ENCODE measurements around the gene PPID.
A peak's percentile ranks its signal among the peaks of the same experiment; 100 is the strongest.
"Not testable (repeated sequence)": the region's sequence is repeated elsewhere in the genome, so short reads cannot be mapped to it uniquely, and the experiment has no call there.

Gene PPID

GRCh38 chr4:158722917-158723793 lies at the start of gene PPID:
Gene PPID, minus strand, starts transcription at chr4:158723396. Its CDS starts 108 bp downstream, at chr4:158723288.
- DNase-seq = peak; percentile 88

GRCh38 chr4:158771776-158772175 lies 48.6 kb upstream of the PPID start:
- DNase-seq = no peak

GRCh38 chr4:158770671-158771070 lies 47.5 kb upstream of the PPID start:
- DNase-seq = no peak

- peak; percentile 78 for DNase-seq
These were observed 46.2 kb upstream of the PPID start for GRCh38 chr4:158769175-158769921.

- peak; percentile 82 for DNase-seq
These were observed 45.5 kb upstream of the PPID start, which contains the start of gene FNIP2 for GRCh38 chr4:158768555-158769174. Gene FNIP2, plus strand, starts transcription at chr4:158769026. Its CDS starts 187 bp downstream, at chr4:158769213.

GRCh38 chr4:158767451-158767850 lies 44.3 kb upstream of the PPID start:
- DNase-seq = peak; percentile 43

- peak; percentile 79 for DNase-seq
These were observed 43.3 kb upstream of the PPID start for GRCh38 chr4:158766434-158767044.

- DNase-seq = no peak
These were observed 40.3 kb upstream of the PPID start for GRCh38 chr4:158763462-158763861.

GRCh38 chr4:158762553-158762952 lies 39.4 kb upstream of the PPID start:
- no peak for DNase-seq

- DNase-seq = no peak
These were observed 37.7 kb upstream of the PPID start for GRCh38 chr4:158760866-158761265.

GRCh38 chr4:158759539-158759938 lies 36.3 kb upstream of the PPID start:
- DNase-seq = not testable (repeated sequence)

GRCh38 chr4:158758703-158759102 lies 35.5 kb upstream of the PPID start:
- no peak for DNase-seq

GRCh38 chr4:158758142-158758541 lies 34.9 kb upstream of the PPID start:
- DNase-seq = no peak

GRCh38 chr4:158756588-158756987 lies 33.4 kb upstream of the PPID start:
- no peak for DNase-seq

GRCh38 chr4:158755819-158756218 lies 32.6 kb upstream of the PPID start:
- not testable (repeated sequence) for DNase-seq

- no peak for DNase-seq
These were observed 31.4 kb upstream of the PPID start for GRCh38 chr4:158754385-158755180.

GRCh38 chr4:158750379-158750778 lies 27.2 kb upstream of the PPID start:
- DNase-seq = no peak

- DNase-seq = not testable (repeated sequence)
These were observed 23.3 kb upstream of the PPID start for GRCh38 chr4:158746537-158746936.

GRCh38 chr4:158741326-158742021 lies 18.3 kb upstream of the PPID start:
- DNase-seq = no peak

GRCh38 chr4:158739600-158739999 lies 16.4 kb upstream of the PPID start:
- DNase-seq = no peak

GRCh38 chr4:158738866-158739265 lies 15.7 kb upstream of the PPID start:
- no peak for DNase-seq

All from inflammatory macrophage treated with lipopolysaccharide for 4 hours (primary cell).